Posterior vena cava (tissue), 2 donors: ENCODE measurements around the gene FNDC4. TPM values are rescaled to one million over a fixed set of nuclear protein-coding genes. Genes with fewer than 3 reads are reported as not detected.
"Not testable (repeated sequence)": the region's sequence is repeated elsewhere in the genome, so short reads cannot be mapped to it uniquely, and the experiment has no call there.

Experiments
- DNase-seq: peaks from one replicate; pipeline ENCODE4 v3.0.0-alpha.2; 2020; ENCODE audit warnings: low spot score
- intact Hi-C, 2 donors: fragments of 100-400 bp; cut with DNase I; formaldehyde crosslinking; loops; one replicate each; pipeline versions ENCODE4 v1.14.1 to v1.14.2; 2022 to 2023
- long read RNA-seq, 2 donors: library from polyadenylated mRNA; unstranded; transcript quantifications; one replicate each; pipeline ENCODE4 v2.0.0, GENCODE V29; 2020 to 2021
- total RNA-seq, 2 donors: library from RNA; stranded (reverse); fragmentation: NEBNext Ultra II Directional; extraction: Animal tissue kit (Norgen Biotek cat#: 25700); gene quantifications; one replicate each; pipeline ENCODE4 v1.2.1, GENCODE V29; 2021
- donor health status: DM: yes; HTN: yes; CAD: no.
- donor health status: DM: yes; HTN: yes; CAD: no.

The FNDC4 gene, protein sequence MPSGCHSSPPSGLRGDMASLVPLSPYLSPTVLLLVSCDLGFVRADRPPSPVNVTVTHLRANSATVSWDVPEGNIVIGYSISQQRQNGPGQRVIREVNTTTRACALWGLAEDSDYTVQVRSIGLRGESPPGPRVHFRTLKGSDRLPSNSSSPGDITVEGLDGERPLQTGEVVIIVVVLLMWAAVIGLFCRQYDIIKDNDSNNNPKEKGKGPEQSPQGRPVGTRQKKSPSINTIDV
- 10 to 100 TPM; 11.7 to 22.1 TPM for total RNA-seq
- long read RNA-seq, donor 1, transcript FNDC4-201 (7 exons, 1,657 nt): major isoform, 17 of 21 reads
- long read RNA-seq, donor 1, partial matches to known transcripts: 0 of 21 reads
- long read RNA-seq, donor 1, other reads (novel, unspliced or antisense): 4 of 21 reads
- long read RNA-seq, donor 2, transcript FNDC4-201 (7 exons, 1,657 nt): major isoform, 5 of 16 reads
- long read RNA-seq, donor 2, partial matches to known transcripts: 8 of 16 reads
- long read RNA-seq, donor 2, other reads (novel, unspliced or antisense): 3 of 16 reads

DNA sequence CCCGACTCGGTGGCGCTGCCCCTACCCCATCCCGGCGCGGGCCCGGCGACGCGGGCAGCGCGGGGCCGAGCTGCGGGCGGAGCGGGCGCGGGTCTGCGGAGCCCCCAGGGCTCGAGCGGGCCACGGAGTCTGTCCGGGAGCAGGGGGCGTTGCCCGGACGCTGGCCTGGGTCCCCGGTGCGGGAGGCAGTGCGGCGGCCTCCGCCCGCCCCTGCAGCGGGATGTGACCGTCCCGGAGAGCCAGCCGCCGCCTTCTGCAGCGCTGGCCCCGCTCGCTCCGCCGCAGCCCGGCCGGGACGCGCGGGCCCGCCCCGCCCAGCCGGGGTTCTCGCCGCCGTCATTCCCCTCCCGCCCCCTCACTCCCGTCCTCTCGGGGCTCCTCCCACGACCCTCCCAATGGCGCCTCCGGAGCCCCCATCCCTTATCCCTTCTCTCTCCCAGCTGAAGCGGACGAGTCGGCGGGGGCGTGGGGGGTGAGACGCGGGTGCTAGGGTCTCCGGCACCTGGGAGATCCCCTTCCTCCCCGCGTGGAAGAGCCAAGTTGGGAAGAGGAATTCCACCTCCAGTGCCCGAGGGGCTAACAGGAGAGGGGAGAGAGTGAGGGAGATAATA, at the start of gene FNDC4:
Gene FNDC4, minus strand, starts transcription at position 257 of the 611 bp plus-strand sequence. CDS start 521 bp downstream, outside the sequence.
- DNase-seq: peak; percentile 80
- intact Hi-C loops: loop anchor here in 1 of 2 donors (10.0 kb wide), 1 partner anchor 90 kb away; the partner anchor contains the start of gene ZNF512

DNA sequence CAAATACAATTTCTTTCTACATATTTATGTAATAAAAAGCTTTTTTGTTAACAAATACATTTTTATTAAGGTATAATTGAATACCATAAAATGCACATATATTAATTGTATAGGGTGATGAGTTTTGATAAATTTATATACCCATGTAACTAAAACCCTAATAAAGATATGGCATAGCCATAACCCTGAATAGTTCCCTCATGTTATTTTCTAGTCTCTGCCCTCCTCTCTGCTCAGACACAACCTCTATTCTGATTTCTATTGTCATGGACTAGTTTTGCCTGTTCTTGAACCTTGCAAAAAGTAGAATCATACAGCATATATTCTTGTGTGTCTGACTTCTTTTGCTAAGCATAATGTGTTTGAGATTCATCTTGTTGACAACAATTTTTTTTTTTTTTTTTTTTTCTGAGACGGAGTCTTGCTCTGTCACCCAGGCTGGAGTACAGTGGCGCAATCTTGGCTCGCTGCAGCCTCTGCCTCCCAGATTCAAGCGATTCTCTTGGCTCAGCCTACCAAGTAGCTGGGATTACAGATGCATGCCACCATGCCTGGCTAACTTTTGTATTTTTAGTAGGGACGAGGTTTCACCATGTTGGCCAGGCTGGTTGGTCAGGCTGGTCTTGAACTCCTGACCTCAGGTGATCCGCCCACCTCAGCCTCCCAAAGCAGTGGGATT, 49.3 kb upstream of the FNDC4 start:
- intact Hi-C loops: no loop called here
- DNase-seq: no peak

DNA sequence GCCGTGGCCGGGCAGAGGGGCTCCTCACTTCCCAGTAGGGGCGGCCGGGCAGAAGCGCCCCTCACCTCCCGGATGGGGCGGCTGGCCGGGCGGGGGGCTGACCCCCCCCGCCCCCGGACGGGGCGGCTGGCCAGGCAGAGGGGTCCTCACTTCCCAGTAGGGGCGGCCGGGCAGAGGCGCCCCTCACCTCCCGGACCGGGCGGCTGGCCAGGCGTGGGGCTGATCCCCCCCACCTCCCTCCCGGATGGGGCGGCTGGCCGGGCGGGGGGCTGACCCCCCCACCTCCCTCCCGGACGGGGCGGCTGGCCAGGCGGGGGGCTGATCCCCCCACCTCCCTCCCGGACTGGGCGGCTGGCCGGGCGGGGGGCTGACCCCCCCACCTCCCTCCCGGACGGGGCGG, 44.6 kb upstream of the FNDC4 start:
- DNase-seq, intact Hi-C loops: not testable (repeated sequence)

DNA sequence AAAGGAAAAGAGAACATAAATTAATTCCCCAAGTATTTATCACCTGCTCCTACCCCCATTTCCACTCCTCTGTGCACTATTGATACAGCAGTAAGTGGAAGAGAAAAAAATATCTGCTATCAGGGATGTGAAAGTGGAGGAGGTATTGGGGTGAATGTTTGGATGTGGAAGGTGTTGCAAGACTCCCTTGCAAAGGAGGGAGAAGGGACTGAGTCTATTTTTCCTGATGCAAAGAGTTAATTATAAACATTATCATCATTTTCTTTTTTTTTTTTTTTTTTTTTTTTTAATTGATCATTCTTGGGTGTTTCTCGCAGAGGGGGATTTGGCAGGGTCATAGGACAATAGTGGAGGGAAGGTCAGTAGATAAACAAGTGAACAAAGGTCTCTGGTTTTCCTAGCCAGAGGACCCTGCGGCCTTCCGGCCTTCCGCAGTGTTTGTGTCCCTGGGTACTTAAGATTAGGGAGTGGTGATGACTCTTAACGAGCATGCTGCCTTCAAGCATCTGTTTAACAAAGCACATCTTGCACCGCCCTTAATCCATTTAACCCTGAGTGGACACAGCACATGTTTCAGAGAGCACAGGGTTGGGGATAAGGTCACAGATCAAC, 43.9 kb upstream of the FNDC4 start:
- intact Hi-C loops, DNase-seq: not testable (repeated sequence)

DNA sequence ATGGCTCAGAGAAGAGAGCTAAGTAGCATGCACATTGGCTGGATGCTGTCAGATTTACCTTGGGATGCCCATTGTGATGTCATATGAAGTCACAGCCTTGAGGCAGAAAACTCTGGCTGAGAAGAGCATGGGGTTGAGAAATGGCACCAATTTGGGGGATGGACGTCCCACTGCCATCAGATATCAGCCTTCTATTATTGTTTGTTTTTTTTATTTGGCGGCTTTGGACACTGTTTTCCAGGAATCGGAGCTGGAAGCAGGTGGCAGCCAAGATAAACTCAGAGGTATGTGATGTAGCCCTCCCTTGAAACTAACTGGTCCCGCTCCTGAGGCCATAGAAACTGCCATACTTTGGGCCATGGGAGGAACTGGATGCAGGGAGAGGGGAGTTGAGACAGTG, 42.3 kb upstream of the FNDC4 start:
- DNase-seq: no peak

DNA sequence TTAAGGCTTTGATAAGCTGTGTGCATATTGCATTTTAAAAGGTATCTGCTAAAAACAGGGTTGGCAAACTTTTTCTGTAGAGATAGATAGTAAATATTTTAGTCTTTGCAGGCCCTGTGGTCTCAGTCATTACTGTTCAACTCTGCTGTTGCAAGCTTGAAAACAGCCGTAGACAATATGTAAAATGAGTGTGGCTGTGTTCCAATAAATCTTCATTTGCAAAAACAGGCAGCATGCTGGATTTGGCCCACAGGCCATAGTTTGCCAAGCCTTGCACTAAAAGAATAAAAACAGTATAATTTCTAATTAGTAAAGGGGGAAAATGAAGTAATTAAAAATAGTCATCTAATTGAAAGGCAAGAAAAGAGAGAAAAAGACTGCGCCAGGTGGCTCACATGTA, 37.0 kb upstream of the FNDC4 start:
- DNase-seq: no peak
- intact Hi-C loops: no loop called here

More for the DNA sequence above, 42.3 kb upstream of the FNDC4 start:
- intact Hi-C loops: no loop called here

DNA sequence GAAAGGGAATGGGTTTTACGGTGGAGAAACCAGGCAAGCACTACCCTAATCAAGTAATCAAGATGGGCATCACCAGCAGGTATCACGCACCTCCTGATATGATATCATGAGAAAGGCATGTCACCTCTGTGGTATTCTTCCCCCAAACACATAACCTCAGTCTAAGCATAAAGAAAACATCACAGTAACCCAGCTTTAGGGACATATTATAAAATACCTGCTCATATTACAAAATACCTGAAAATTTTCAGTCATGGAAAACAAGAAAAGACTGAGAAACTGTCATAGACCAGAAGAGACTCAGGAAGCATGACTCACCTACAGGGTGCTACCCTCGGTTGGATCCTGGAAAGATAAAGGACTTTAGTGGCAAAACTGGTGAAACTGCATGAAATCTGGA, 32.2 kb upstream of the FNDC4 start:
- DNase-seq: no peak
- intact Hi-C loops: loop anchor here in 1 of 2 donors (5.0 kb wide), 1 partner anchor 610 kb away; no protein-coding TSS in a partner anchor

DNA sequence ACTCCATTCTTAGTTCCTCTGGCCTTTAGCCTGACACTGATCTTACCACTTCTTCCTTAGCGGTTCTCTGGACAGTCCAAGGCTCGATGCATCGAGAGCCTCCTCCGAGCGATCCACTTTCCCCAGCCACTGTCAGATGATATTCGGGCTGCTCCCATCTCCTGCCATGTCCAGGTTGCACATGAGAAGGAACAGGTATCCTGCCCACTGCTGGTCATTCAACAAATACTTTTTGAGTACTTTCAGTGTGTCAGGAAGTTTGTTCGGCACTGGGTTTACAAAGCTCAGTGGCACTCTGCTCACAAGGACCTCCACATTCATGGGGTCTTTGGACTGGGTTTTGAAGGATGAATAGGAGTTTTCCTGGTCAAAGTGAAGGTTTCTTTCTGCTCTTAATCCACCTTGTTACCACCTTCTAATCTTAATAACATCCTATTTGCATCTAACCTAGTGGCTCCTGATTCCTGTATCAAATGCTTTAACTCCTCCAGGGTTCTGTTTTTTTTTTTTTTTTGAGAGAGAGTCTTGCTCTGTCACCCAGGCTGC, 27.5 kb upstream of the FNDC4 start:
- no peak for DNase-seq
- intact Hi-C loops: no loop called here

DNA sequence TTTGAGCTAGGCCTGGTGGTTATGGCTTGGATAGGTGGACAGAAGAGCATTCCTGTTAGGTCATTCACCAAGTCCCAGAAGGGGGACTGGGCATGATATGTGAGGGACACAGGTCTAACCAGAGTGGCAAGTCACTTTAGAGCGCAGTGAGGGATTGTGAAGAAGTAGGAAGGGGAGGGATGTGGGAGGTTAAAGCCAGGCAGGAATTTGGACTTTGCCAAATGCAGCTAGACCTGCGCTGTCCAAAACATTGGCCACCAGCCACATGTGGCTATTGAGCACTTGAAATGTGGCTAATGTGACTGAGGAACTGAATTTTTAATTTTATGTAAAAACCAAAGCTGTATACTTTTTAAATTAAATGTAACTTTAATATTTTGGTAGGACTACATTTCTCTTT, 25.3 kb upstream of the FNDC4 start:
- intact Hi-C loops: no loop called here
- no peak for DNase-seq

DNA sequence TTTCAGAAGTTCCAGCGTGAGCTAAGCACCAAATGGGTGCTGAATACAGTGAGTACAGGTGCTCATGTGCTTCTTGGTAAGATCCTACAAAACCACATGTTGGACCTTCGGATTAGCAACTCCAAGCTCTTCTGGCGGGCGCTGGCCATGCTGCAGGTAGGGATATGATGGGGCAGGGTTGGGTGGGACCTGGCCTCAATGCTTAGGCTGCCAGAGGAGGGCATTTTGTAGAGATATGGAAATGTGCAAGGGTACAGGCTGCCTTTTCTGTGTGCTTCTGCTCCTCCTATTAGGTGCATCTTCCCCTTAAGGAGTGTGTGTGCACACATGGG, 23.7 kb upstream of the FNDC4 start:
- no peak for DNase-seq
- intact Hi-C loops: no loop called here

DNA sequence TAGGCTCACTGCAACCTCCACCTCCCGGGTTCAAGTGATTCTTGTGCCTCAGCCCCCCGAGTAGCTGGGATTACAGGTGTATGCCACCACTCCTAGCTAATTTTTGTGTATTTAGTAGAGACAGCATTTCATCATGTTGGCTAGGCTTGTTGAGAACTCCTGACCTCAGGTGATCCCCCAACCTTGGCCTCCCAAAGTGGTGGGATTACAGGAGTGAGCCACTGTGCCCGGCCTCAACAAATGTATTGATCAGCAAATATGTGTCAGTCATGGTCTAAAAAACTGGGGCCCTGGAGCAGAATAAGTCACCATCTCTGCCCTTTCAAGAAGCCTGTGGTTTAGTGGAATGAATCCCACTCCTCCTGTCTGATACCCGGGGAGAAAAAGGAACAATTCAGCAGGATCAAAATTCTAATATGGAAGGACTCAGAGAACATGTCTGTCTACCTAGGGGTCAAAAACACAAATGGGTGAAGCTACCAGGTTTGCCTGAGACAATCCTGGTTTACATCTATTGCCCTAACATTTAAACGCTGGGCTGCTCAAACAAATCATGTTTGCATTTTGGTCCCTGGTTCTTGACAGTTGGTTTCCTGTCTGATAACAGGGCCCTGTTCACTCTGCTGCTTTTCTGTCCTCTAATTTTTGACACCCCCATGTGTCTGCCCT, 23.2 kb upstream of the FNDC4 start:
- intact Hi-C loops: no loop called here
- DNase-seq: no peak

DNA sequence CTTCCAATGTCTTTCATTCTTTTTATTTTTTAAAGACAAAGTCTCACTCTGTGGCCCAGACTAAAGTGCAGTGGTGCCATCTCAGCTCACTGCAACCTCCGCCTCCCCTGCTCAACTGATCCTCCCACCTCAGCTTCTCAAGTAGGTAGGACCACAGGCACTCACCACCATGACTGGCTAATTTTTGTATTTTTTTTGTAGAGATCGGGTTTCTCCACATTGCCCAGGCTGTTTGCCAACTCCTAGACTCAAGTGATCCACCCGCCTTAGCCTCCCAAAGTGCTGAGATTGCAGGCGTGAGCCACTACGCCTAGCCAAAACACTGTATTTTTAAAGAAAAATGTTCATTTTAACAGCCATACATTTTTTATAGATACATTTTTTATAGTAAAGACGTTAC, 14.3 kb upstream of the FNDC4 start:
- intact Hi-C loops: no loop called here
- DNase-seq: no peak

DNA sequence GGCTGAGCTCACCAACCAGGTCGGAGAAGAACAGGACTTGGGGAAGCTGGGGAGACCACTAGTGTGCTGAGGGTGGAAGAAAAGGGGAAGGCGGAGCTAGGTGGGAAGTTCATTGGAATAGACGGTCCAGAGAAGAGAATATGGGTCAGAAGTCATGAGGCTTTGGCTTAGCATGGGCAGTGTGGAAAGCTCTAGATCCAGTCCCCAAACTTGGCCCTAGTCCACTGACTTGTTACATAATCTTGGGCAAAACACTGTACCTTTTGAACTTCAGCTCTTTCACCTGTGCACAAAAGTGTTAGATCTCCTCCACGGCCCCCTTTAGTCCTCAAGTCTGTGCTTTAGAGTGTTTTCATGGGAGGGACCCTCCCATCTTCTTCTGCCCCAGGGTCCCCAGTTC, 12.3 kb upstream of the FNDC4 start:
- intact Hi-C loops: no loop called here
- no peak for DNase-seq

DNA sequence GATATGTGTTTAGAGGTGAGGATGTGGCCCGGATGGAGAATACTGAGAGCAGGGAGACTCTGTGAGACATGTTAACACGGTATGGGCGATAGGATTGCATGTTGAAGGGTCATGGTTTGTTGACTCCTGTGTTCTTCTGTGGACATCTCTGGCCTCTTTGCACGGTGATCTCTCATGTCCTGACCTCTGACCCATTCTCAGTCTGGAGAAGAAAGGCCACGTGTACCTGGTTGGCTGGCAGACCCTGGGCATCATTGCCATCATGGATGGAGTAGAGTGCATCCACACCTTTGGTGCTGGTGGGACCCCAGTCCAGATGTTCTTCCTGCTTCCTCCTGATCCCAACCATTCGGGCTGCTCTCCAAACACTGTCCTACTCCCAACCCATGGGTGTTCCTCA, 11.6 kb upstream of the FNDC4 start:
- DNase-seq: no peak

DNA sequence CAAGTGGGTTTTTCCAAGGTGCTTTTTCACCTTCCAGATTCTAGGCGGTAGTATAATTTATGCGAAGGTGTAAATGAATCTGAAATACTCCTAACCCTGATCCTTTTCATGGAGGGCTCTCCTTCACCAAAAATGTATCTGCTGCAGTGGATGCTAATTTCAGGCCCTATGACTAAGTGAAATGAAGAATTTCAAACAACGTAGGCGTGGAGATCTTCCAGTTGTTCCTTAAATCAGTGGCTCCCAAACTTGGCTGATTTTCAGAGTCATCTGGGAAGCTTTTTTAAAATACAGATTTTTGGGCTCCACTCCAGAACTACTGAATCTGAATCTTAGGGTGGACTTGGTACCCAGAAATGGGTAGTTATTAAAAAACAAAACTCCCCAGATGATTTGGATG, 7.1 kb upstream of the FNDC4 start:
- intact Hi-C loops: no loop called here
- no peak for DNase-seq

More for the DNA sequence above, 11.6 kb upstream of the FNDC4 start:
- intact Hi-C loops: no loop called here

DNA sequence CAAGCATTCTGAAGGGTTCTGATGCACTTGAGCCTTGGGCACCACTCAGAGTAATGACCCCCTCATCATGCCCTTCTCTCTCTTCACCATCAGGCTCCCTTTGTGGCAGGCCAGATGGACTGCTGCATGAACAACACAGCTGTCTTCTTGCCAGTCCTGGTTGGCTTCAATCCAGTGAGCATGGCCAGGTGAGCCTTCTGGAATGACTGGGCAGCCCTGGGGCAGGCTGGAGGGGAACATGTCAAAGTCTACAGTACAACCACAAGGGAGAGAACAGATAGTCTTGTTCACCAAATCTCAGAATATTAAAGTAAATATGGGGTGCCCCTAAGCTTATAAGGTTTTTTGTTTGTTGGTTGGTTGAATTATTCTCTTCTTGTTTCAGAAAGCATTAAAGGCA, 6.0 kb upstream of the FNDC4 start:
- DNase-seq: no peak
- intact Hi-C loops: no loop called here

DNA sequence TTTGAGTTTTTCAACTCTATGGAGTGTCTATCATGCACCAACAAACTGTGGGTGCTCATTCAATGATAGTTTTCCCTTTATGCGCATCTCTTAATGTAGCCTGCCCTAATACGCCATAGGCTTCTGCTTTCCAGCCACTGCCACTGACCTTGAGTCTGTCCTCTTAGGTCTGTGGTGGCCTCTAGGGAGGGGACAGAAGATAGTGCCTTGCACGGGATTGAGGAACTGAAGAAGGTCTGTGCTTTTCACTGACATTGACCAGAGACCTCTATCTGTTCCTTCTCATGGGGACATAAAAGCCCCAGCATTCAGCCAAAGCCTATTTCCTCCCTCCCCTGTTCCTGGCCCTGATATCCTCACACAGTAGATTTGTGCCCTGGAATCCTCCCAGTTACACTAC, 4.0 kb upstream of the FNDC4 start:
- intact Hi-C loops: loop anchor here in 1 of 2 donors (10.0 kb wide), 1 partner anchor 86 kb away; the partner anchor contains the start of gene ZNF512
- DNase-seq: no peak

DNA sequence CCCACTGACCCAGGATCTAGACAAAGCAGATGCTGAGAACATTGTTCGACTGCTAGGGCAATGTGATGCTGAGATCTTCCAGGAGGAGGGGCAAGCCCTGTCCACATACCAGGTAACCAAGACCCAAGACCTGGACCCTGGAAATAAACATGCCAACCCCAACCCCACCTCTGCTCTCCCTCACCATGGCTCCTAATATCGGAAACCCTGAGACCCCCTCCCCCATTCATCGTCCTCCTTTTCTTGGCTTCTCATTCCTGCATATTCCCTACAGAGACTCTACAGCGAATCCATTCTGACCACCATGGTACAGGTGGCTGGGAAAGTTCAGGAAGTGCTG, 2.3 kb upstream of the FNDC4 start:
- intact Hi-C loops: loop anchor here in 1 of 2 donors (10.0 kb wide), 1 partner anchor 88 kb away; the partner anchor contains the start of gene ZNF512
- no peak for DNase-seq
